GM18507 (cell line): Measurements from ENCODE around the gene LAMA4.
"Not testable (repeated sequence)": the region's sequence is repeated elsewhere in the genome, so short reads cannot be mapped to it uniquely, and the experiment has no call there.

Source experiments
- DNase-seq: peaks from one replicate; pipeline ENCODE4 v3.0.0; 2011; ENCODE audit warnings: low read depth; ENCODE audit not compliant: insufficient read length; ENCODE audit errors: extremely low spot score
- FAIRE-seq: peaks from 2 replicates; lab custom pipeline; 2011; peaks lifted over from hg19 to GRCh38; lab: Jason Lieb, UNC

LAMA4 gene

GRCh38 chr6:112117554-112117953 lies 136.8 kb downstream of the LAMA4 start:
- no peak for DNase-seq

GRCh38 chr6:112116221-112116620 lies 138.1 kb downstream of the LAMA4 start:
- DNase-seq (no peak), FAIRE-seq (no peak)

More at GRCh38 chr6:112117554-112117953, 136.8 kb downstream of the LAMA4 start:
- FAIRE-seq = no peak

GRCh38 chr6:112114577-112115223 lies 139.7 kb downstream of the LAMA4 start:
- FAIRE-seq (no peak), DNase-seq (no peak)

- FAIRE-seq = no peak
- no peak for DNase-seq
Observed at GRCh38 chr6:112113918-112114317, 140.4 kb downstream of the LAMA4 start.

GRCh38 chr6:112113431-112113830 lies 140.9 kb downstream of the LAMA4 start:
- FAIRE-seq = no peak
- no peak for DNase-seq

- FAIRE-seq (no peak), DNase-seq (no peak)
Observed at GRCh38 chr6:112109262-112109661, 145.1 kb downstream of the LAMA4 start.

- no peak for DNase-seq
- no peak for FAIRE-seq
Observed at GRCh38 chr6:112106562-112106961, 147.8 kb downstream of the LAMA4 start.

- not testable (repeated sequence) for FAIRE-seq
Observed at GRCh38 chr6:112106026-112106425, 148.3 kb downstream of the LAMA4 start.

GRCh38 chr6:112100561-112100960 lies 153.8 kb downstream of the LAMA4 start:
- FAIRE-seq = no peak
- DNase-seq = no peak

More at GRCh38 chr6:112106026-112106425, 148.3 kb downstream of the LAMA4 start:
- DNase-seq = not testable (repeated sequence)

- FAIRE-seq = no peak
- DNase-seq = no peak
Observed at GRCh38 chr6:112096901-112097300, 157.5 kb downstream of the LAMA4 start.

- DNase-seq (no peak), FAIRE-seq (no peak)
Observed at GRCh38 chr6:112087916-112088315, 166.5 kb downstream of the LAMA4 start.

- peak; percentile 99 for FAIRE-seq
- peak; percentile 72 for DNase-seq
Observed at GRCh38 chr6:112087136-112087911, 167.0 kb downstream of the LAMA4 start, which contains the start of the genes FAM229B and TUBE1. FAM229B (plus strand) TSS chr6:112087591; CDS start chr6:112099284, 11,693 bp downstream. TUBE1 (minus strand) TSS chr6:112087482; CDS start chr6:112087434, 48 bp downstream.

- FAIRE-seq (peak; percentile 71), DNase-seq (no peak)
Observed at GRCh38 chr6:112086744-112087135, 167.6 kb downstream of the LAMA4 start.

- no peak for FAIRE-seq
Observed at GRCh38 chr6:112085286-112086065, 168.9 kb downstream of the LAMA4 start.

GRCh38 chr6:112081569-112081968 lies 172.8 kb downstream of the LAMA4 start:
- FAIRE-seq = no peak
- DNase-seq = no peak

More at GRCh38 chr6:112085286-112086065, 168.9 kb downstream of the LAMA4 start:
- DNase-seq = no peak

GRCh38 chr6:112066606-112067005 lies 187.8 kb downstream of the LAMA4 start:
- DNase-seq (no peak), FAIRE-seq (no peak)

GRCh38 chr6:112065426-112065986 lies 188.9 kb downstream of the LAMA4 start:
- no peak for DNase-seq
- no peak for FAIRE-seq

GRCh38 chr6:112062966-112063365 lies 191.4 kb downstream of the LAMA4 start:
- FAIRE-seq = no peak

GRCh38 chr6:112061605-112062004 lies 192.8 kb downstream of the LAMA4 start:
- no peak for FAIRE-seq
- no peak for DNase-seq

More at GRCh38 chr6:112062966-112063365, 191.4 kb downstream of the LAMA4 start:
- no peak for DNase-seq
